Stimulated activated CD8-positive, alpha-beta memory T cell treated with anti-CD3 and anti-CD28 coated beads, Interleukin-2, amount 100 ng/mL, for 1 hour (primary cell): Measurements from ENCODE around the gene TMIGD3.
"Not testable (repeated sequence)": the region's sequence is repeated elsewhere in the genome, so short reads cannot be mapped to it uniquely, and the experiment has no call there.

ENCODE experiments used
- DNase-seq, 2 donors: peaks; one replicate each; pipeline ENCODE4 v3.0.0-alpha.2; 2020; ENCODE audit warnings: low read depth in 2 of 2

TMIGD3 gene

DNA sequence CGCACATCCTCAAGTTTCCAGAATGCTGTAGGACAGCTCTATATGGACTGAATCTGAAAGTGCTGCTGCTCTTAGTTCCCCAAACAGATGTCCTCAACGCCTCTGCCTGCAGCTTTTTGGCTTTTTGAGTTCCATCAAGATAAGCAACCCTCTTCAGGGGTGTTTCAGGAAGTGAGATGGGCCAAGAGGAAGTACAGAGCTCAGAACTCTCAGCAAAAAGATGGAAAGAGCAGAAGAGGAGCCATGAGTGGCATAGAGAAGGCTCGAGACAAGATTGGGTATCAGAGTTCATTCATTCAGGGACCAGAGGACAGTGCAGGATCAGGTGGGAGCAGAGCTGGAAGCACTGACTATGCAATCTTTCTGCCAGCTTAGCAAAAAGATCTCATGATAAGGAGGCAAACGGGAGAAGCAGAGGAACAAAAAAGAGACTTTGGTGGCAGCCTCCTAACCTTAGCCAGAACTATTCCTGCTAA is at the start of gene TMIGD3, which contains the start of gene ADORA3:
Gene TMIGD3 (minus strand): TSS at position 49 of the 476 bp plus-strand sequence. CDS start 279 bp downstream, outside the sequence.
Gene ADORA3 (minus strand): TSS at position 49 of the 476 bp plus-strand sequence. CDS start 279 bp downstream, outside the sequence.
- DNase-seq = no peak

DNA sequence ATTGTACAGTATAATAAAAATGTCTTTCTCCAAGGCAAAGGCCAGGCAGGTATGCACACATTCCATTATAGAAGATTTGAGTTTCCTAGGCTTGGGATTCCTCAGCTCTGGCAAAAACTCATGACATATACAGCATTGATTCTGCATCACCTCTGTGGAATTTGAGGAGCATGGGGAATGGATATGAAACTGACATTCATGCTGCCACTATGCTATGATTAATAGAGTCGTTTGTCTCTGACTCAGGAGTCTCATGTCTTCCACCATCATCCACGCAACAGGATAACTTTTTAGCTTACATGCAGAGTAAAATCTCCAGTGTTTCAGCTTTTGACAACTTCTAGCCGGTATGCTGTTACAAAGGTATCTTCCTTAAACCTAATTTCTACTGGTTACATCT is 49.8 kb upstream of the TMIGD3 start:
- no peak for DNase-seq

DNA sequence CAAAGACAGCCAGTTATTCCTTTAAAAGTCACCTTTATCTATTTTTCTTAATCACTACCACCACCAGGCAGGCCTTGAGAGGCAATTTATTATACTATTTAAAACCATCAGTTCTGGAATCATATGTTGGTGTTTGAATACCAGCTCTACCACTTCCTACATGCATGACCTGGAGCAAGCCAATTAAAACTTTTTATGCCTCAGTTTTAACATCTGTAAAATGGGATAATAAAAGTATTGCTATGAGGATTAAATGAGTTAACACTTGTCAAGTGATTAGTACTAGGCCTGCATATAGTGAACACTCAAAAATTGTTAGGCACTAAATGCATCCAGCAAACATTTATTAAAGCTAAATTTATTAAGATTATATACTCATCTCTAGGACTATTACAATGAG is 49.2 kb upstream of the TMIGD3 start:
- DNase-seq = no peak

- DNase-seq = no peak
Observed at GRCh38 chr1:111551623-111552411, 48.4 kb upstream of the TMIGD3 start.

GRCh38 chr1:111547786-111548185 is 44.4 kb upstream of the TMIGD3 start:
- DNase-seq = not testable (repeated sequence)

DNA sequence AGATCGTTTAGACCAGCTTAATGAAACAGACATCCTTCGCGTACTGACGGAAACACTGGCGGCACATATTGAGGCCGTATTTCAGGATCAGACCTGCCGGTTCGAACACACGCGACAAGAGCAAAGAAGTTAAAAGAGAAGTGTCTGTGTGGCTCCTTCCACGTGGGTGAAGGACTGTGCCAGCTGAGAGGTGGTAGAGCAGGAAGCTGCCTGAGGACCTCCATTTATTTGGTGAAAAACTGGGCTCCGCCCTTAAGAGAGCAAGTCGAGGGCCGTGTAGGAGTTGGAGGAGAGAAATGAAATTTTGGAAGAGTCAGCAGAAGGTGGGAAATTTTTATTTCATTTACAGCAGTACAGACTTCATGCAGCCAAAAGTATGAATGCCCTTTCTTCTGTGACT is 38.8 kb upstream of the TMIGD3 start:
- DNase-seq = no peak

GRCh38 chr1:111541721-111542120 is 38.3 kb upstream of the TMIGD3 start:
- no peak for DNase-seq

- DNase-seq = no peak
Observed at GRCh38 chr1:111540928-111541327, 37.5 kb upstream of the TMIGD3 start.

GRCh38 chr1:111538343-111539025 is 35.1 kb upstream of the TMIGD3 start:
- no peak for DNase-seq

- no peak for DNase-seq
Observed at GRCh38 chr1:111535256-111536191, 32.1 kb upstream of the TMIGD3 start.

- DNase-seq = no peak
Observed at GRCh38 chr1:111520053-111520452, 16.6 kb upstream of the TMIGD3 start.

DNA sequence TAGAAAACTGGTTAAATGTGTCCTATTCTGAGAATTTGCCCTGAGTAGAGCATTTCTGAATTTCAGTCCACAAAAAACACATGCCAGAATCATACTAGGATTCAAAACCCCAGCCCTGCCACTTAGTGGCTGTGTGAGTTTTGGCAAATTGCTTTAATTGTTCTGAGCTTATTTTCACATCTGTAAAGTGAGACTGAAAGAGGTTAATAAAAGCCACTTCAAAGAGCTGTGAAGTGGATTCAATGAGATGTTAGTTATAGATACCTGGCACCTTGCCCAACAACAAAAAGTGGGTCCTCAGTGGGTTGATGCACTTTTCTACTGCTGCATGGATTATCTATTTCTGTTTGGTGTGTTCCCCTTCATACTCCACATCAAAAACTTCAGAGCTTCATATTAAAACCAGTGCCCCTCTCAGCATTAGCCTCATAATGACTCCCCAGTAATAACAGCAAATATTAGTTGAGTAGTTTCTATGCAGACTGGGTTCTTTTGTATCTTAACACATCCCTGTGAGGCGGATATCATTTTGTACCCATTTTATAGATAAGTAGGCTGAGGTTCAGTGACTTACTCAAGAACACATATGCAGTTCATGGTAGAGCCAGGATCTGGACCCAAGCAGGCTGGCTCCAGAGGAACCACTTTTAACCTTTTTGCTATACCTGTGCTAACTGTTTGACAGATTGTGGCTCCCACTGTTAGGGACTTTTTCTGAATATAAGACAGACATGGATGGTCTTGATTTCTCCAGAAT is 14.2 kb upstream of the TMIGD3 start:
- DNase-seq = no peak

- no peak for DNase-seq
Observed at GRCh38 chr1:111516005-111516535, 12.6 kb upstream of the TMIGD3 start.

DNA sequence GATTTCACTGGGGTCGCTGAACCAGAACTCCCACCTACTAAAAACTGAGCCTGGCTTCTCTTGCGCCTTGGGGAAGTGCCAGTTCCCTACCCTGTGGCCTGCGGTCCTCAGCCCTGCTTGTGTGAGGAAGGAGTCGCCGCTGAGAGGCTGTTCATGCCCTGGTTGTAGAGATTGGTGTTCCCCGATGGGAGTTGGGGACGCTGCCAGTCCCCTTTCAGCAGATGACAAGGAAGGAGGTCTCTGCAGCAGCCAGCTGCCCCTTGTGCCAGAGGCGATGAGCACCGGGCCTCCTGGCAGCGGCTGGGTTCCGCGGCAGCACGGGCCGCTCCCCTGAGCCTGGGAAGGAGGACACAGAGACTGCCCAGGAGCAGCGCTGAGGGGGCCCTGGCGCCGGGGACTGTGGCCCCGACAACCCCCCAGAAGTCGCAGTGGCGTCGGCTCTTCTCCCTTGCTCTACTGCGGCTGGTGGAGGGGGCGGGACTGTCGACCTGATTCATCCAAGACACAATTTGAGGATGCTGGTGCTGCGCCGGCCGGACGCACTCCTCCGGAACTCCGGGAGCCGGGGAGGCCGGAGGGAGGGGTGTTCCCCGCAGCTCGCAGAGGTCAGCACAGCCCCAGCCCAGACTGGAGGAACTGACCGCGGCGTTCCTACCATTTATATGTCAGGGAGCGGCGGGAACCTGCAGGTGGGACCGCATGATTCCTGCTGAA is 12.0 kb upstream of the TMIGD3 start:
- no peak for DNase-seq

- no peak for DNase-seq
Observed at GRCh38 chr1:111513410-111514020, 10.1 kb upstream of the TMIGD3 start.

DNA sequence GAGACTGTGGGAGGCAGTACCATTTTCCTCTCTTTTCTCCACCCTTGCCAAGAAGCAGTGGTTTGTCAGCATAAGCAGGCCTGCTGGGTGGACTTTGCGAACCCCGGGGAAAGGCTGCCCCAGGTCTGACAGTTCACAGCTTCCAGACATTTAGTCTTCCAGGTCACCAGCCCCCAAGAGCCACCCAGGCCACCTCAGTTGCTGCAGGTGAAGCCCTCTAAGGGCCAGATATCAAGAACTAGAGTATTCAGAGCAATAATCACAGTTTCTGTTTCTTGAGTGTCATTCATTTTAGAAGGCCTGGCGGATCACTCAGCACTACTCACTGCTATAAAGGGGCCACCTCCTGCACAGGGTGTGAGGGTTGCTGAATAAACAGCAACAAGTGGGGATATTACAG is 9.5 kb upstream of the TMIGD3 start:
- DNase-seq = no peak

DNA sequence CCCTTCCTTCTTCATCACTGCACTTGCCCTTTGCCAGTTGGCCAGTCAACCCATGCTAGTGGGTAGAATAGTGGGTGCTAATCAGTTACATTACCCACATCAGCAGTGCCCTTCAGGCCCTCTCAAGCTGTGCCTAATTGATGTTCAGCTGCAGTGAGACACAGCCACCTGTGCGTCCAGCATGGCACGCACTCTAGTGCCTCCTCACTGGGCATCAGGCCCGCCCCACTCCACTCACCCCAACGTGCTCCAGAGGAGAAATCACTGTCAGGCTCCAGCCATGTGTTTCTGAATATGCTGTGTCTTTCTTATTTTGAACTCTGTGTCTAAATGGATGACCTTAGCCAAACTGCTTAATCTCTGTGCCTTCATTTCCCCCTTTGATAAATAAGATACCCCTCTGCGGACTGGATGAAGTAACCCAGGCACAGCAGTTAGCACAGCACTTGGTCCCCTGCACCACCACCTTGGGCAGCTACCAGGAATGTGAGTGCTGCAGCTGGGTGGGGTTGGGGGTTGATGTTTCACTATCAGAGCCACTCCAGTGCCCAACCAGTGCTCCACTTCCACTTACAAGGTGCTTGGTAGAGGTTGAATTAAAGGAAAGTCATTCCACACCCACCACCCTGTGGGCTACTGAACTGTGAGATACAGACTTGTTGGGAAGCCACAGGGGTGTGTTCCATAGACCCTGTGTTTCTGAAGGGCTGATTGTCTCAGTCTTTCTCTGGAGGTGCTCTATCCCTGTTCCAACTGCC is 8.9 kb upstream of the TMIGD3 start:
- no peak for DNase-seq

GRCh38 chr1:111511370-111511769 is 7.9 kb upstream of the TMIGD3 start:
- DNase-seq = no peak

GRCh38 chr1:111509997-111510375 is 6.6 kb upstream of the TMIGD3 start:
- DNase-seq = no peak
